Renal cortical epithelial cell (primary cell): ENCODE data around the gene GP9. TPM values are rescaled to one million over a fixed set of nuclear protein-coding genes. Genes with fewer than 3 reads are reported as not detected.

Experiments used
- DNase-seq: peaks from one replicate; pipeline ENCODE4 v3.0.0-alpha.2; 2011; ENCODE audit warnings: low read depth
- total RNA-seq: library from RNA; depleted of rRNA; stranded (reverse); fragments of >200 nt; gene quantifications from 2 replicates; pipeline ENCODE4 v1.2.3, GENCODE V29; 2014

The GP9 gene
- not detected in 2 replicates for total RNA-seq

- no peak for DNase-seq
These were observed at the start of gene GP9 for GRCh38 chr3:129060276-129061022. TSS of gene GP9 (plus strand) at chr3:129060779. CDS start at chr3:129061740, 961 bp downstream.

GRCh38 chr3:129013491-129013891, 47.1 kb upstream of the GP9 start:
- DNase-seq = no peak

GRCh38 chr3:129014148-129014547, 46.4 kb upstream of the GP9 start:
- no peak for DNase-seq

- DNase-seq = no peak
These were observed 45.7 kb upstream of the GP9 start for GRCh38 chr3:129014793-129015345.

DNA sequence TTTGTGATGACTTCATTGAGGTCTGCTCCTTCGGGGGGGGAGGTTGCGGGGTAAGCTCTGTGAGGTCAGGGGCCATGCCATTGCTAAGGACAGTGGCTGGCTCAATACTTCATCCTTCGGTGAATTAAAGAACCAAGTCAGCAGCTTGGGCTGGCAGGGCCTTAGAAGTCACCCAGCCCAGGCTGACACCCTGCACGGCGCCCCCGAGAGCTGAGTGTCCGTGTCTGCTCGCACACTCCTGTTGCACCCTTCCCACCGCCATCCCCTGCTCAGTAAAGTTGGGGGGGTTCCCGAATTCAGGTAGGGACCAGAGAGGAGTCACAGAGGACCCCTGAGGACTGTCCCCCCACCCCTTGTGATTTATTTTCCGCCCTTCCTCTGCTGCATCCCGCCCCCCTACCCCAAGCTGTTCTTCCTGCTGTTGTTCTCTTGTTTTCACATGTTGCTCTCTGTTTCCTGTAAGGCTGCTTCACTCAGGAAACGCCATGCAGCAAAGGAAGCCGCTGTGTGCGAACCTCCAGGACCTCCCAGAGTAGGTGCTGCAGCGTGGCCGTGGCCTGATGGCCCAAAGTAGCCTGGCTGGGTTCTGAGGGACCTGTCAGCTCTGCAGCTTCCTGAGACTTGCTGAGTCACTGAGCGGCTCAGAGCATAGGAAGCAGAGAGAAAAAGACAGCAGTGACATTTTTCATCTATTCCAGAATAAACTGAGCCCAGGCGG, 45.0 kb upstream of the GP9 start:
- no peak for DNase-seq

- peak; percentile 10 for DNase-seq
These were observed 44.2 kb upstream of the GP9 start for GRCh38 chr3:129016356-129016719.

DNA sequence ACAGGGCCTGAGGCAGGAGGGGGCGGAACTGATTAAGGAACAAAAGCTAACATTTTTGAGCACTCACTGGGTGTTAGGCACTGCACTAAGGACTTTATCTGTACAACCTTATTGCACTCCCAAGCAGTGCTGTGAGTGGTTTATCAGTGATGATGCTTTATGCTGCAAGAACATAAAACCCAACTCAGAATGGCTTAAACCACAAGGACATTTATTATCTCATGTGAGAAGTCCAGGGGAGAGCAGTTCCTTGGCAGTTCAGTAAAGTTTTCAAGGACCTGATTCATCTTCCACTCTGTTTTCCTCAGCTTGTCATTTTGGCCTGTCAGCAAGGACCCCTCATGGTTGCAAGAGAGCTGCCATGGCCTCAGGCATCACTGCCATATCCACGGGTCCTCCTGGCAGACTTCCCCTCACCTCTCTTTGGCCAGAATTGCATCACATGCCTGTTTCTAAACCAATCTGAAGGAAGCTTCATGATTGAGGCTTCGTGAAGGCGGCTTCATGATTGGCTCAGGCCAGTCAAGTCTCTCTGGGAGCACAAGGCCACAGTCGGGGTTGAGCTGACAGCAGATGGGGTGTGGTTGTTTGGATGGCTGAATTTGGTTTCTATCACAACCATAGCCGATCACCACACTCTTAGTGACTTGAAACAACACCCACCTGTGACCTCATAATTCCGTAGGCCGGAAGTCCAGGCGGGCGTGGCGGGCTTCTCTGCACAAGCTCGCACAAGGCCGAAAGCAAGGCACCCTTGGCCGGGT, 43.7 kb upstream of the GP9 start:
- DNase-seq = no peak

DNA sequence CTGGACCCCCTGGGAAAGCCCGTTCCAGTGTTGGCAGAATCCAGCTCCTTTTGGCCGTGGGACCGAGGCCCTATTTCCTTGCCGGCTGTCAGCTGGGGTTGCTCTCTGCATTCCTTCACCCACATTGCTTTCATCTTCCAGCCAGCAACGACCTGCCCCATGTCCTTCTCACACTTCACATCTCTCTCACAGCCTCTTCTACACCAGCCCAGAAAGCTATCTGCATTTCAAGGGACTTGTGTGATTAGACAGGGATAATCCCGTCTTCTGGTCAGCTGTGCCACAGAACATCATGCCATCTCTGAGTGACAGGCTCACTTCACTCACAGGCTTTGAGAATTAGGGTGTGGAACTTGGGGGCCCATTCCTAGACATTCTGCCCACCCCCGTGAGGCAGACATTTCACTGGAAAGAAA, 43.1 kb upstream of the GP9 start:
- no peak for DNase-seq

DNA sequence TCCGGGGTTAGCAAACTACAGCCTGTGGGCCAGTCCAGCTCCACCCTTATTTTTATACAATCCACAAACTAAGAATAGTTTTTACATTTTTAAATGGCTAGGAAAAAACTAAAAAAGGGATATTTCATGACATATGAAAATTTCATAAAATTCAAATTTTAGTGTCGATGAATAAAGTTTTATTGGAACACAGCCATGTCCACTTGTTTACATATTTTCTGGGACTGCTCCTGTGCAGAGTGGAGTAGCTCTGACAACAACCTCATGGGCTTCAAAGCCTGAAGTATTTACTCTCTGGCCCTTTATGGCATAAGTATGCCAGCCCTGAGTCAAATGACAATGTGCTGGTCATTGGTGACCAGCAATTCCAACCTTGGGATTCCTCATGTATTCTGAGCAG, 42.3 kb upstream of the GP9 start:
- DNase-seq = no peak

DNA sequence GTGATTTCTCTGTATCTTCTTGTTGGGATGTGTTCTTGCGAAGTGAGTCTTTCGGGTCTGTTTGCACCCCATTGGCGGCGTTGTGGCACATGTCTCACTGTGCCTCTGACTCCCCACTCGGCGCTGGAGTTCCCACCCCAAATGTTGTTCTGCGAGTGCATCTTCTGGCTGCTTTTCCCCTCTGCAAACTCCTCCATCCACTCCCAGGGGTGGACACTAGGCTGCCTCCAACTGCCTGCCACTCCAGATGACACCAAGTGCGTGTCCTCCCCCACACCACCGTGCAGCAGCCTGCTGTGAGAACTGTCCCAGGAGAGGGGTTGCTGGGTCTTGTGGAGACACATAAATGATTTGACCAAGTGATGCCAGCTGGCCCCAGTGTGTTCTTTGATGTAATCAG, 41.8 kb upstream of the GP9 start:
- DNase-seq = no peak

GRCh38 chr3:129019266-129019665, 41.3 kb upstream of the GP9 start:
- DNase-seq = no peak

DNA sequence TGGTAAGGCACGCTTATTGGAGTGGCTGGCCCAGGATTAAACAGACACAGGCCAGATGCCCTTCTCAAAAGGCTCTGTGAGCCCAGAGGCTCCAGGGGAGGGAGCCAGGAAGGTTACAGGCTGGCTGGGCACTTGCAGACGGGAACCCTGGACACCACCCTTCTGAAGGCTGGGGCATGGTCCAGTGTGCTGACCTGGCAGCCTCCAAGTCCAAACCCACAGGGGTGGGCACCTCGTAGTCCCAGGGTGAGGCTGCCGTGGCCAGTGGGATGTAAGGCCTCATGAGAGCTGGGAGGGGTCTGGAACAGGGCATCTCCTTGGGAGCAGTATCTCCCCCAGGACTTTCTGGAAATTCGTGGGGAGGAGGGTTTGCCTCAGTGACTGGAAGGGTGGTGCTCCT, 39.9 kb upstream of the GP9 start:
- DNase-seq = no peak

GRCh38 chr3:129021140-129021551, 39.4 kb upstream of the GP9 start:
- DNase-seq = no peak

DNA sequence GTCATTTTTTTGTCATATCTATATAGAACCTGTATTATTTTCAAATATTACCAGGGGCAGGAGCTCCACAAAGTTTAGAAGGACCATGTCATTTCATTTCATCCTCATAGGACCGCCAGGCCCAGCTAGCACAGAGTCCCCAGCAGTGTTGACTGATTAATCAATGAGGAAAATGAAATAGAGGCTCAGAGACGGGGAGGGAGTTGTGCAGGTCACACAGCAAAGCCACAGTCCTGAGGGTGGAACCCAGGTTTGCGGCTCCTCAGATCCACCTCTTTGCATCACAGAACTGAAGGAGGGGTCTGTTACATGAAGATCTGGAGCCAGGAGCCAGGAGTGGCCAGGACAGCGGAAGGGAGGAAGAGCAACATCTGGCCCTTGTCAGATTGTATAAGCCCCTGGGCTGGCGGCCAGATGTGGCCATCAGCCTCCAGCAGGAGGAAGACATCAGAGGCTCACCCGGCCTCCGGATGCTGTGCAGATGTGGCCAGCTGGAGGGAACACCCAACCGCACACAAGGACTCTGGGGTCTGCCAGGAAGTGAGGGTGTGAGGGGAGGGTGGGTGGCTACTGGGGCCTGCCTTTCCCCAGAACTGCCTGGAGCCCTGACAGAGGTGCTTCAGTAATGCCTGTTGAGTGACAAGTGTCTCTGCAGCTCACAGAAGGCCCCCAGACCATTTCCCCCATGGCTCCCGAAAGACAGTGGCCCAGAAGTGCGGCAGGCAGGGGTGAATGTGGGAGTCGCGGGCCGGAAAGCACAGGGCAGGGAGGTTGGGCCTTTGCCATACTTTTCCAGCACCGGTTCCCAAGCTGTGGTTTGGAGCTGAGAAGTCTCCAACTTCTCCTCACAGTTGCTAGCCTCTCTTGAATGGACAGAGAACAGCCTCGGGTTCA, 38.2 kb upstream of the GP9 start:
- no peak for DNase-seq

- no peak for DNase-seq
These were observed 37.6 kb upstream of the GP9 start for GRCh38 chr3:129023008-129023358.

DNA sequence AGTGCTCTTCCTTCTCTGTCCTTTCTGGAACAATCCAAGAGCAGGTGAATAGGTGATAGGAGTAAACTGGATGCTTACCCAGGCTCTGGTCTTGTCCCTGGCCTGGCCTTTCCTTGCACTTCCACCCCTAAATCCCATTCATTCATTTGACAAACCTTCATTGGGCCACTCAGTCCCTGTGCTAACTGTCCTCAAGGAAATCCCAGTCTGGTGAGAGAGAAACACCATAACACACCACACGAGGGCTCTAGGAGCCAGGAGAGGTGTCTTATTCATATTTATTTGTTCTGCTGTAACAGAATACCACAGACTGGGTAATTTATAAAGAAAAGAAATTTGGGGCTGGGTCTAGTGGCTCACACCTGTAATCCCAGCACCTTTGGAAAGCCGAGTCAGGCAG, 36.7 kb upstream of the GP9 start:
- DNase-seq = peak; percentile 40

DNA sequence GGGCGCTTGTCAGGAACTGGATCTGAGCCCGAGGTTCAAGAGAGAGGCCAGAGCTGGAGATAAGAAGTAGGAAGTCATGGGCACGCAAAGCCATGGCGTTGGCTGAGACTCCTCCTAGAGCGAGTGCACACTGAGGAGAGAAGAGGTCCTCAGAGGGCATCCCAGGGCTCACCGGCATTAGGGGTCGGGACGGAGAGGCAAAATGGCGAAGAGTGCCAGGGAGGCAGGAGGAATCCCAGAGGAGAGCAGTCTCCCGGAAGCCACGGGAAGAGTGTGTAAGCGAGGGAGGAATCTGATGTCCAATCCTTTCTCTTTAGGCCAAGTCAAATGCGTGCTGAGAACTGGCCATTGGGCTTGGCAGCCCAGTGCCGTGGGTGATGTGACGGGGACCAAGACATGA, 35.5 kb upstream of the GP9 start:
- no peak for DNase-seq

- no peak for DNase-seq
These were observed 34.7 kb upstream of the GP9 start for GRCh38 chr3:129025691-129026435.

DNA sequence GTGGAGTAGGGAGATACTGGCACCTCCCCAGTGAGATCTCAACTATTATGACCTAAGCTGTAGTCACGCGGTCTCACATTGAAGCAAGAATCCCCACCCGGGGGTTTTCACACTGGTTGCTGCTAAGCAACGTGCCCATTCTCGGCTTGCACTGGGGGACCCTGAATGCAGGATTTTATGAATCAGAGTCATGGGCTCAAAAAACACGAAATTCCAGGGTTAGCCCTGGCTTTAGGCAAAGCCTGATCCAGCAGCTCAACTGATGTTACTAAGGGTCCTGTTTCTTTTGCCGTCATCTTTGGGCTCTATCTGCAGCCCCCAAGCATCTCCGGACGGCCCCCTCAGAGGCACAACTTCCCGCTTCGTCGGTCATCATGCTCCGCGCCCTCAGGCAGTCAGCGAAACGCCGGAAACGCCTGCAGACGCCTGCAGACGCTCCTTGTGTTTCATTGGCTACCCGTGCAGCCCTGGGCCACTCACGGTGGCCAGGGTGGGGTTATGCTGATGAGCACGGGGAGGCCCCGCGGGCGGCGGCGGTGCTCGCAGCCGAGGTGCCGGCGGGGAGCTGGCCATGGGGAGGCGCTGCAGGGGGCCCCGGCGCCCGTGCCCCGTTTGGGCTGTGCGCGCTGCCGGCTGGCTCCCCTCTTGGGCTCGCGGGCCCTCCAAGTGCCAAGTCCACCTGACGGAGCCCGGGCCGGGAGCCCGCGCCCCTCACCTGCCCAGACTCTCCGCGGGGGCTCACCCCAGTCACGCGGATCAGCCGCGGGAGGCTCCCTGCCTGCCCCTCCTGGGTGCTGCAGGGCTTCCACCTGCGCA, 33.6 kb upstream of the GP9 start:
- peak; percentile 83 for DNase-seq

- no peak for DNase-seq
These were observed 33.1 kb upstream of the GP9 start for GRCh38 chr3:129027544-129027880.
